ENCODE measurements around the gene KRTAP10-5. TPM values are rescaled to one million over a fixed set of nuclear protein-coding genes. Genes with fewer than 3 reads are reported as not detected.
"Not testable (repeated sequence)": the region's sequence is repeated elsewhere in the genome, so short reads cannot be mapped to it uniquely, and the experiment has no call there.

The KRTAP10-5 gene
- total and polyA plus RNA-seq, 9 of the 15 experiments (the other 6 are each of a cell fraction or from before 2014, with no cell fraction given), result not detected

DNA sequence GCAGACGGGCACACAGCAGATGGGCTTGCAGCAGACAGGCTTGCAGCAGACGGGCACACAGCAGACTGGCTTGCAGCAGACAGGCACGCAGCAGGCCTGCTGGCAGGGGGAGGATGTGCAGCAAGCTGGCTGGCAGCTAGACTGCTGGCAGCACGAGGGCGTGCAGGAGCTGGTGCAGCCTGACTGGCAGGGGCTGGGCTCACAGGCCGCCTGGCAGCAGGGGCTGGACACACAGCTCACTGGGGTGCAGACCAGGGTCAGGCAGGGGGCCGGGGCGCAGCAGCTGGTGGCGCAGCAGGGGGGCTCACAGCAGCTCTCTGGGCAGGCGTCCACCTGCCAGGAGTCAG is 22.1 kb downstream of the KRTAP10-5 start:
- H2AFZ ChIP-seq (ENCODE audit: low read depth, low read length); CTCF ChIA-PET (ENCODE audit: low intra/inter-chr PET ratio); DNase-seq (ENCODE audit: extremely low read depth in 1 of 4, low spot score in 3 of 4); FAIRE-seq; POLR2A ChIA-PET; intact Hi-C loops (cut with micrococcal nuclease); in situ Hi-C loops (cut with MboI); H3K9ac ChIP-seq (ENCODE audit: insufficient read depth in 1 of 2, low read depth in 2 of 2, low read length in 2 of 2); H3K36me3 ChIP-seq (ENCODE audit: control insufficient read depth, insufficient read depth, low read length); H3K27ac ChIP-seq (ENCODE audit: extremely low read depth, low read depth, low read length); H3K79me2 ChIP-seq (ENCODE audit: control insufficient read depth, insufficient read depth, low read length); H3K4me3 ChIP-seq; H3K9me3 ChIP-seq (replicated peaks; ENCODE audit: control insufficient read depth, insufficient read depth, low read depth, low read length); H3K4me1 ChIP-seq (replicated peaks in 1 of 2; ENCODE audit: control insufficient read depth in 2 of 2, insufficient read depth in 2 of 2, low read length in 2 of 2); ATAC-seq; H3K9me1 ChIP-seq (ENCODE audit: control insufficient read depth, insufficient read depth, low read length); H3K4me2 ChIP-seq (ENCODE audit: insufficient read depth, low read length); BruUV-seq (replicated peaks); H4K20me1 ChIP-seq (replicated peaks; ENCODE audit: control insufficient read depth, insufficient read depth, low read length): not testable (repeated sequence)
- 2% methylated on average over 5 of the region's 10 CpGs for WGBS (ENCODE audit: insufficient coverage, low coverage, missing lambda C conversion rate)
- H3K27me3 ChIP-seq (ENCODE audit: control insufficient read depth in 2 of 2, insufficient read depth in 2 of 2, low read length in 2 of 2), result peaks cover 33 to 46% of the 10 kb centered on the region in 2 experiments

DNA sequence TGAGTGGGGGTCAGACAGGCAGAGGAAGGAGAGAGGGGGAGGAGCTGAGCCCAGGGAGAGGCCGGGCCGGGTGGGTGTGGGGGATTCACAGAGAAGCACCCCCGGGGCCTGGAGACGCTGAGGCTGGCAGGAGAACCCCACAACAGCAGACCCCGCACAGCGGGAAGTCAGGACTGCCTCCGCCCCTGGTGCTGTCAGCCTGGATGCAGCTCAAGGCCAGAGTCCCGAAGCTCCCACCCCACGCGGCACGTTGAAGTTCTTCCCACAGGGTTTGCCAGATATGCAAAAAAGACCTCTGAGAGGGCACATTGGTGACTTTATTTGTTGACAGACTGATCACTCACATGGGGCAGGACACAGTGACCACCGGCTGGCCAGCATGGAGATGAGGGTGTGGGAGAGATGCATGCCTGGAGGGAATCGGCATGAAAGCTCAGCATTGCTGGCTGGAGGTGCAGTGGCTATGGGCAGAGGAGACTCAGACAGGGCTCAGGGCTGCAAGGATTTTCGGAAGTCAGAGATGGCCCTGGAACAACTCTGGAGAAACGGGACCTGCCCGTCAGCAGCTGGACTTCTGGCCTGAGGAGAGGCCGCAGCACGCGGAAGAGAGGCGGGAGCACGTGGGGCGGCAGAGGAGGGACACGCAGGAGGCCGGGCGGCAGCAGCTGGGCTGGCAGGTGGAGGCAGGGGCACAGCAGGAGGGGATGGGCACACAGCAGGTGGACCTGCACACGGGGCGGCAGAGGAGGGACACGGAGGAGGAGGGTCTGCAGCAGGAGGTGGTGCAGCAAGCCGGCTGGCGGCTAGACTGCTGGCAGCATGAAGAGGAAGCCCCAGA is 22.7 kb downstream of the KRTAP10-5 start:
- Histone ChIP-seq H3K9me1 (ENCODE audit: control insufficient read depth, insufficient read depth, low read length) (no peaks in the 10 kb centered on the region), H4K20me1 (replicated peaks; ENCODE audit: control insufficient read depth, insufficient read depth, low read length) (0 out of 2 replicates have a peak, but pooled peaks cover 2% of the 10 kb centered on the region), H3K4me1 (replicated peaks in 1 of 2; ENCODE audit: control insufficient read depth in 2 of 2, insufficient read depth in 2 of 2, low read length in 2 of 2) (no peaks in the 10 kb centered on the region; a peak in 1 of 5 replicates), H3K27me3 (ENCODE audit: control insufficient read depth in 2 of 2, insufficient read depth in 2 of 2, low read length in 2 of 2) (peaks cover 39 to 51% of the 10 kb centered on the region in 2 experiments), H3K4me2 (ENCODE audit: insufficient read depth, low read length) (no peak overlapping the region), H3K27ac (ENCODE audit: extremely low read depth, low read depth, low read length) (no peak overlapping the region), H2AFZ (ENCODE audit: low read depth, low read length) (no peak overlapping the region), H3K9ac (ENCODE audit: insufficient read depth in 1 of 2, low read depth in 2 of 2, low read length in 2 of 2) (no peak overlapping the region), H3K9me3 (replicated peaks; ENCODE audit: control insufficient read depth, insufficient read depth, low read depth, low read length) (no peaks in the 10 kb centered on the region), H3K79me2 (ENCODE audit: control insufficient read depth, insufficient read depth, low read length) (no peaks in the 10 kb centered on the region), H3K36me3 (ENCODE audit: control insufficient read depth, insufficient read depth, low read length) (no peaks in the 10 kb centered on the region), H3K4me3 (no peak overlapping the region)
- ChIA-PET POLR2A (interaction anchor here (0.6 to 0.7 kb wide), 4 partner anchors 22 to 339 kb away, joined by 3 read pairs; no protein-coding TSS in a partner anchor), CTCF (ENCODE audit: low intra/inter-chr PET ratio) (no interaction called here)
- TF ChIP-seq ZNF143 (CRISPR knock-in tag; IDR thresholded peaks at IDR 0.05) (no peak), ZNF431 (CRISPR knock-in tag; IDR thresholded peaks at IDR 0.05) (no peak), FOXK1 (CRISPR knock-in tag; IDR thresholded peaks at IDR 0.05; ENCODE audit: borderline replicate concordance) (no peak), MECOM (CRISPR knock-in tag; IDR thresholded peaks at IDR 0.05) (no peak), ZBTB11 (CRISPR knock-in tag; IDR thresholded peaks at IDR 0.05) (no peak)
- TF ChIP-seq, protein P1, sequence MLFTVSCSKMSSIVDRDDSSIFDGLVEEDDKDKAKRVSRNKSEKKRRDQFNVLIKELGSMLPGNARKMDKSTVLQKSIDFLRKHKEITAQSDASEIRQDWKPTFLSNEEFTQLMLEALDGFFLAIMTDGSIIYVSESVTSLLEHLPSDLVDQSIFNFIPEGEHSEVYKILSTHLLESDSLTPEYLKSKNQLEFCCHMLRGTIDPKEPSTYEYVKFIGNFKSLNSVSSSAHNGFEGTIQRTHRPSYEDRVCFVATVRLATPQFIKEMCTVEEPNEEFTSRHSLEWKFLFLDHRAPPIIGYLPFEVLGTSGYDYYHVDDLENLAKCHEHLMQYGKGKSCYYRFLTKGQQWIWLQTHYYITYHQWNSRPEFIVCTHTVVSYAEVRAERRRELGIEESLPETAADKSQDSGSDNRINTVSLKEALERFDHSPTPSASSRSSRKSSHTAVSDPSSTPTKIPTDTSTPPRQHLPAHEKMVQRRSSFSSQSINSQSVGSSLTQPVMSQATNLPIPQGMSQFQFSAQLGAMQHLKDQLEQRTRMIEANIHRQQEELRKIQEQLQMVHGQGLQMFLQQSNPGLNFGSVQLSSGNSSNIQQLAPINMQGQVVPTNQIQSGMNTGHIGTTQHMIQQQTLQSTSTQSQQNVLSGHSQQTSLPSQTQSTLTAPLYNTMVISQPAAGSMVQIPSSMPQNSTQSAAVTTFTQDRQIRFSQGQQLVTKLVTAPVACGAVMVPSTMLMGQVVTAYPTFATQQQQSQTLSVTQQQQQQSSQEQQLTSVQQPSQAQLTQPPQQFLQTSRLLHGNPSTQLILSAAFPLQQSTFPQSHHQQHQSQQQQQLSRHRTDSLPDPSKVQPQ (CRISPR knock-in tag; IDR thresholded peaks at IDR 0.05; ENCODE audit: borderline replicate concordance), result no peak
- WGBS (ENCODE audit: insufficient coverage, low coverage, missing lambda C conversion rate), result 4% methylated on average over 28 of the region's 30 CpGs
- ATAC-seq, result no peak
- no peak for FAIRE-seq
- DNase-seq (ENCODE audit: extremely low read depth in 1 of 4, low spot score in 3 of 4), result no peak
- intact Hi-C loops (cut with micrococcal nuclease), result no loop called here
- in situ Hi-C loops (cut with MboI), result no loop called here
- BruUV-seq (replicated peaks), result no TSS peak
